ENCODE data around the gene HMGN1. TPM values are rescaled to one million over a fixed set of nuclear protein-coding genes. Genes with fewer than 3 reads are reported as not detected.

The HMGN1 gene
- total RNA-seq, 4 donors from 2014 or later: 54.0 to 75.8 (median 60.3) TPM

DNA sequence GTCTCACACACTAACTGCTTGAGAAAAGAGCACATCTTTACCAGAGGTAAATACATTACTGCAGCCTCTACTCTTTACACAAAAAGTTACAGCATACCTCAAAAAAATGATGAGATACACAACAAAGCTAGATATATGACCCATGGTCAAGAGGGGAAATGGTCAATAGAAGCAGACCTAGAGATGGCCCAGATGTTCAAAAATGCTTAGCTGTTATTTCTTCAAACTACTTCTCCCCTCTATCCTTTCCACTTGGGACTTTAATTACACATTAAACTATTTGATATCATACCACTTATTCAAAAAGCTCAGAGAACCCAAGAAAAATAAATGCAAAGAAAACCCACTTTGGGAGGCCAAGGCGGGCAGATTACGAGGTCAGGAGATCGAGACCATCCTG is 48.3 kb downstream of the HMGN1 start:
- no peak for TF ChIP-seq CTCF (IDR thresholded peaks at IDR 0.05)
- DNase-seq (ENCODE audit: low spot score): no peak
- ATAC-seq (ENCODE audit: low FRiP score): no peak

- DNase-seq (ENCODE audit: low spot score) (no peak), ATAC-seq (ENCODE audit: low FRiP score) (no peak)
- TF ChIP-seq CTCF (IDR thresholded peaks at IDR 0.05): no peak
Measured at GRCh38 chr21:39296891-39297290, 52.0 kb downstream of the HMGN1 start.

Small RNA genes within 50 kb of the gene (small RNA-seq; reads per million reads assigned to genes)
- not detected for gene RF00019

Other genes with a start within 250 kb of the HMGN1 start
- 10 to 100 TPM; 17.5 to 42.0 (median 26.4) TPM for gene PSMG1, start 165.6 kb downstream of the HMGN1 start, total RNA-seq
- 10 to 100 TPM; 41.7 to 69.0 (median 47.1) TPM for gene BRWD1, start 35.5 kb downstream of the HMGN1 start, total RNA-seq
- gene LCA5L, start 96.7 kb upstream of the HMGN1 start, total RNA-seq: 1 to 10 TPM in 2 of 4 donors, under 1 TPM in 1, not detected in 1; 0.94 to 5.5 (median 2.6) TPM
- gene SH3BGR, start 102.9 kb upstream of the HMGN1 start, total RNA-seq: 10 to 100 TPM in 1 of 4 donors, 1 to 10 TPM in 3; 3.5 to 42.0 (median 4.7) TPM